IPS-NIHi7 (cell line): Measurements from ENCODE around the gene SLC16A11.
"Not testable (repeated sequence)": the region's sequence is repeated elsewhere in the genome, so short reads cannot be mapped to it uniquely, and the experiment has no call there.

Experiments used
- DNase-seq: peaks from one replicate; pipeline ENCODE4 v3.0.0; 2012; ENCODE audit warnings: mixed read lengths; ENCODE audit errors: extremely low spot score

The SLC16A11 gene

DNA sequence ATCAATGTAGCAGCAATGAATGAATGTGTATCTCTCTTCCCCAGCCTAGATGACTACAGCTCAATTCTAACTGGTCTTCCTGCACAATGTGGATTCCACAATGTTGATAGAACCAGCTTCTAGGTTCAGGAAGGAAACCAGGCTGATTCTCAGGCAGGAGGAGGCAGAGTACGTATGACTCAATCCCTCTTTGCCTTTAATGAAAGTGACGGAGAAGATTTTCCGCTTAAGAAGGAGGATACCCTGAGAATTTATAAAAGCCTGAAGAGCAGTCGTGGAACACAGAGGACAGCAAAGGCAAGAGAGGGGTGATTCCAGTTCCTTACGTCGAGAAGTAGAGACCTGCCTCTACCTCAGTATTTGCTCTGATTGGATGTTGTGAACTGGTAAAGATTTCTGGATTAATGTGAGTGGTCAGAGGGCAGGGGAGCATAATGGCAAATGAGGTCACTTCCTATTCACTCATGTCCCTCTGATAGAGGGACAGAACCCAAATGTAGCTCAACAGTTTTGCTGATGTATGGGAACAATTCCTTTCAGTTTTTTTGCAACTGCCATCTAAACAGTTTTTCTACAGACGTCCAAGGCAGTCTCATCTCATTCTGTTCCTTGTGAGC lies 15.0 kb upstream of the SLC16A11 start:
- DNase-seq = no peak

- DNase-seq = no peak
Observed at GRCh38 chr17:7056386-7056785, 12.5 kb upstream of the SLC16A11 start.

GRCh38 chr17:7050583-7050982 lies 6.7 kb upstream of the SLC16A11 start:
- not testable (repeated sequence) for DNase-seq

GRCh38 chr17:7048968-7049367 lies 5.1 kb upstream of the SLC16A11 start:
- no peak for DNase-seq

GRCh38 chr17:7047566-7047965 lies 3.7 kb upstream of the SLC16A11 start:
- DNase-seq = no peak

- not testable (repeated sequence) for DNase-seq
Observed at GRCh38 chr17:7046725-7047397, 3.0 kb upstream of the SLC16A11 start.

DNA sequence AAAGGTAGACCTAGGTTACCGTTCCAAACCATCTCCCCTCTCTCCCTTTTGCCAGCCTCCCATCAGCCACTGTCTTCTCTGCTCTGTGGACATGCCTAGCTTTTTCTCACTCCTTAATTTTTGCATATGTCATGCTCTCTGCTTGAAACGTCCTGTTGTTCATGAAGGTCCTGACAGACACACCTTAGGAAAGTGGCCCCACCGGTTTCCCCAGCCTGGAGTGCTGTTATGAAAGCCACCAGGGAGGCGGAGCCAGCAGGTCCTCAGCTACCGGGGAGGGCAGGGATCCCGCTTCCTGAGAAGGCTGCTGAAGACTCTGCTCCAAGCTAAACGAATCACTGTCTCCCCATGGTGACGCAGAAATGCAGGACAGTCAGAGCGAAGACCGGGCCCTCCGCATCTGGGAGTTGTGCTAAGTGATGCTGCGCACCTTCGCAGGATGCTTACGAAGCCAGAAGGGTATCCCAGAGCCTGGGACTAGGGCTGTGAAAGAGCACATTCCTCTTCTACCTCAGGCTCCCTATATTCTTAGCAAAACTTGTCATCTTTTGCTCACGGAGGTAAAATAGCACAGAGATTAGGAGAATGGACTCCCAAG lies 2.3 kb upstream of the SLC16A11 start:
- DNase-seq = peak; percentile 48

- DNase-seq = no peak
Observed at GRCh38 chr17:7045492-7046126, 1.7 kb upstream of the SLC16A11 start.

- no peak for DNase-seq
Observed at GRCh38 chr17:7043182-7043496, 753 bp downstream of the SLC16A11 start.

- DNase-seq = peak; percentile 48
Observed at GRCh38 chr17:7042501-7043181, 1.3 kb downstream of the SLC16A11 start.

- peak; percentile 56 for DNase-seq
Observed at GRCh38 chr17:7041607-7042500, 2.0 kb downstream of the SLC16A11 start.

DNA sequence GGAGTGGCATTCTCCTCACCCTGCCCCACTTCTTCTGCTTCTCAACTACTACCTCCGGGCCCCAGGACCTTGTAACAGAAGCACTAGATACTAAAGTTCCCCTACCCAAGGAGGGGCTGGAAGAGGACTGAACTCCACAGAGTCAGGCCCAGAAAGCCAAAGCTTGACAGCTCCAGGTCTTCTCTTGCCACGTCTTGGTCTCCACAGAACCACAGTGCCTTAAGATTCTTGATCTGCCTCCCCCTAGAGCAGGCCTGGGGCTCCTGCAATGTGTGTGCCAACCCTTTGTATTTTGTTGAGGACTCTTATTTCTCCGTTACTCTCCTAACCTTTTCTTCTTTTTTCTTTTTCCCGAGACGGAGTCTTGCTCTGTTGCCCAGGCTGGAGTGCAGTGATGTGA lies 4.1 kb downstream of the SLC16A11 start:
- no peak for DNase-seq

DNA sequence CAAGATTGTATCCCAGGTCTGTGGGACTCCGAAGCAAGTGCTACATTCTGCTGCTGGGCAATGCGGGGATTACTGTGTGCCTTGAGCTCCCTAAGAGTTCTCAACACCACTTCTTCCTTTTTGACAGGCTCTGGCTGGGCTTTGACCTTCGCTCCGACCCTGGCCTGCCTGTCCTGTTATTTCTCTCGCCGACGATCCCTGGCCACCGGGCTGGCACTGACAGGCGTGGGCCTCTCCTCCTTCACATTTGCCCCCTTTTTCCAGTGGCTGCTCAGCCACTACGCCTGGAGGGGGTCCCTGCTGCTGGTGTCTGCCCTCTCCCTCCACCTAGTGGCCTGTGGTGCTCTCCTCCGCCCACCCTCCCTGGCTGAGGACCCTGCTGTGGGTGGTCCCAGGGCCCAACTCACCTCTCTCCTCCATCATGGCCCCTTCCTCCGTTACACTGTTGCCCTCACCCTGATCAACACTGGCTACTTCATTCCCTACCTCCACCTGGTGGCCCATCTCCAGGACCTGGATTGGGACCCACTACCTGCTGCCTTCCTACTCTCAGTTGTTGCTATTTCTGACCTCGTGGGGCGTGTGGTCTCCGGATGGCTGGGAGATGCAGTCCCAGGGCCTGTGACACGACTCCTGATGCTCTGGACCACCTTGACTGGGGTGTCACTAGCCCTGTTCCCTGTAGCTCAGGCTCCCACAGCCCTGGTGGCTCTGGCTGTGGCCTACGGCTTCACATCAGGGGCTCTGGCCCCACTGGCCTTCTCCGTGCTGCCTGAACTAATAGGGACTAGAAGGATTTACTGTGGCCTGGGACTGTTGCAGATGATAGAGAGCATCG lies 5.6 kb downstream of the SLC16A11 start:
- DNase-seq = no peak

DNA sequence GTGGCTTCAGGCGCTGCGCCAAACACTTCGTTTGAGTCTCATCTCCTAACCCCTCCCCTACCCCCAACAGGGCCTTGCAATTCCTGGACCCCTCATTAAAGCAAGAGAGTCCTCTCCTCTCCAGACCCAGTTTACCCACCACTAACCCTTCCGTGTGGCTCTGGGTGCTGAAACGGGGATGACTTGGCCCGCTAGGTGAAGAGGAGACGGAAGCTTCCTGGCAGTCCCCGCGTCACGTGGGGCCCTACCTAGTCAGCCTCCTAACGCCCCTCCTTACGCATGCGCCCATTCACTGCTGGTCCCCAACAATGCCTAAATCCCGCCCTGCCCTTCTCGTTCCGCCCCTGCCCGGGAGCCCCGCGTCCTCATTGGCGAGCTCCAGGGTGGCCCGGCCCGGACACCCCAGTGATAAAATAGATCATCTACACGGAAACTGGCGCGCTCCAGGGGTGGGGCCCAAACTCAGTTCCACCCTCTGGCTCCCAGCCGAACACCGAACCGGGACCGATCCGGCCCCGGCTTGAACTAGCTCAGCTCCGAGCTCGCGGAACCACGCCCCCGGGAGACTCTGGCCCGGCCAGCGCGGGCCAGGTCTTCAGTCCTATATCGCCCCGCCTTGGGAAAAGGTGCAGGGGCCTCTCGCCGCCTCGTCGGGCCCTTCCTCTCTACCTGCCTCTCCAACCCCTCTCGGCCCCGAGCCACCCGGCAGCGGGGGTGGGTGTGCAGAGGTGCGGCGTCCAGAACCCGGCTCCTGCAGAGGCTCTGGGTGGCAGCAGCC lies 8.1 kb downstream of the SLC16A11 start, which contains the start of gene SLC16A13:
SLC16A13 (plus strand) TSS at position 425 of the 778 bp plus-strand sequence. CDS start 368 bp downstream, outside the sequence.
- peak; percentile 98 for DNase-seq

DNA sequence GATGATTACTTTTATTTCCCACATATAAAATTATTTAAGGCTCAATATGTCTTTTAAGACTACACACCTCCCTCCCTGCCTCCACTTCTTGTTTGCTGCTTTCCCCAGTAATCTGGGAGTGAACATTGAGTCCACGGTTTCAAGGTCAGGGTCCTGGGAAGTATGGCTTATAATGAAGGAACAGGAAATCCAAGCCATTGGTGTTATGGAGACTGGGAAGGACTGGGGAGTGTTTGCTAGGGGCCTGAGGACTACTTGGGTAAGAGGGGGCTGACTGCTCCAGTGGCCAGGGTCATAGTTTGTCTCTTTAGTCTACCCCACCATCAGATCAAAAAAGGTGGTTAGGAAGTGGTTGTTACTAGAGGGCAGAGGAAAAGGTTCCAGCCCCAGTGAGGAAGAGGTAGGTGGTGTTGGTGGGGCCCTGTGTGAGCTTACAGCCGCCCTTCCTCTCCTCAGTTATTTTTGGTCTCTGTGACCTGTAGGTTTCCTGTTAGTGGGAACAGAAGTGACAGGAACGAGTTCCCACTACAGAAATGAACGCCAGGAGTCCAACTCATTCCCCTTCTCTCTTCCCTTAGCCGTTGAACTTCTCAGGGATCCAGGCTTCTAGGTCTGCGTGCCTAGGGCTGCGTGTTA lies 8.8 kb downstream of the SLC16A11 start:
- no peak for DNase-seq

GRCh38 chr17:7029659-7030058 lies 14.2 kb downstream of the SLC16A11 start:
- DNase-seq = no peak

DNA sequence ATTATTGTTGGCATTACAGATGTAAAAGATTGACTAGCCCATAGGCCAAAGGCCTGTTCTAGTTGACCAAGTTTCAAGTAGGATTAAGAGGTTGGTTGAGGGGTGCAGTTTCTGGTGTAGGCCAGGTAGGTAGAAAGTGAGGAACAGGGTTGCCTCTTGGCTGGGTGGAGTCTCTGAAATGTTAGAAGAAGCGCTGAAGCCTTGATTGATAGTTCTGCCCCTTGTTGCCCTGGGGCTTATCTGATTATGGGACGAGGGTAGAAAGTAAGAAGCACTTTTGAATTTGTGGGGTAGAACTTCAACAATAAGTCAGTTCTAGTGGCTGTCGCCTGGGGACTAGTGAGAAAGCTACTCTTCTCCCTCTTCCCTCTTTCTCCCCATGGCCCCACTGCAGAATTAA lies 14.8 kb downstream of the SLC16A11 start:
- no peak for DNase-seq

GRCh38 chr17:7027335-7027734 lies 16.6 kb downstream of the SLC16A11 start:
- no peak for DNase-seq
